Upper lobe of left lung (tissue), 4 donors: Measurements from ENCODE around the gene KLF15.
"Not testable (repeated sequence)": the region's sequence is repeated elsewhere in the genome, so short reads cannot be mapped to it uniquely, and the experiment has no call there.

ENCODE experiments used
- CTCF ChIP-seq, 6 experiments: fragments of 450-650 bp in 4 of 6; fragments of 200-600 bp in 2 of 6; sonication (generic) in 2 of 6; IDR thresholded peaks; one replicate each; pipeline ENCODE4 v1.5.1; 2016 to 2019; ENCODE audit warnings: antibody characterized with exemption in 6 of 6
- EP300 ChIP-seq, 4 donors: sonication (generic); formaldehyde crosslinking; IDR thresholded peaks; one replicate each; pipeline ENCODE4 v1.5.1; 2017; ENCODE audit warnings: antibody characterized with exemption in 4 of 4, control low read depth in 2 of 4
- POLR2A ChIP-seq, 4 donors: fragments of 450-650 bp; IDR thresholded peaks; one replicate each; pipeline ENCODE4 v1.5.1; 2016 to 2017; ENCODE audit warnings: antibody characterized with exemption in 4 of 4, mild to moderate bottlenecking in 2 of 4
- POLR2AphosphoS5 ChIP-seq, 2 donors: sonication (generic); formaldehyde crosslinking; IDR thresholded peaks; one replicate each; pipeline ENCODE4 v1.5.1; 2017; ENCODE audit warnings: antibody characterized with exemption in 2 of 2

- TF ChIP-seq POLR2AphosphoS5, EP300, POLR2A, CTCF (IDR thresholded peaks at IDR 0.05): not testable (repeated sequence)
Measured at GRCh38 chr3:126331812-126332336, 25.3 kb downstream of the KLF15 start.
